GM21515 (cell line): Measurements from ENCODE around the gene UGT1A6.

Source experiments
- ATAC-seq: cut with Tn5 transposase; IDR thresholded peaks from one replicate; pipeline ENCODE4 v1.9.1; 2021; ENCODE audit not compliant: unreplicated experiment

UGT1A6 gene

GRCh38 chr2:233761040-233761769, 68.5 kb downstream of the UGT1A6 start:
- ATAC-seq, result no peak

GRCh38 chr2:233764264-233764663, 71.6 kb downstream of the UGT1A6 start:
- no peak for ATAC-seq

GRCh38 chr2:233764761-233765160, 72.1 kb downstream of the UGT1A6 start:
- no peak for ATAC-seq

- ATAC-seq, result no peak
These were observed 73.7 kb downstream of the UGT1A6 start for GRCh38 chr2:233766416-233766815.

- ATAC-seq, result no peak
These were observed 75.4 kb downstream of the UGT1A6 start for GRCh38 chr2:233768076-233768475.

GRCh38 chr2:233769260-233769659, 76.6 kb downstream of the UGT1A6 start:
- no peak for ATAC-seq

- ATAC-seq, result no peak
These were observed 79.5 kb downstream of the UGT1A6 start for GRCh38 chr2:233772153-233772552.

GRCh38 chr2:233772583-233772982, 79.9 kb downstream of the UGT1A6 start:
- no peak for ATAC-seq

- no peak for ATAC-seq
These were observed 81.2 kb downstream of the UGT1A6 start for GRCh38 chr2:233773854-233774253.

- ATAC-seq, result no peak
These were observed 82.7 kb downstream of the UGT1A6 start for GRCh38 chr2:233775414-233775813.

- no peak for ATAC-seq
These were observed 85.3 kb downstream of the UGT1A6 start, which contains the start of gene MROH2A for GRCh38 chr2:233778030-233778429. TSS of gene MROH2A (plus strand) at chr2:233778330. CDS start at chr2:233779359, 1,029 bp downstream.

GRCh38 chr2:233779722-233780121, 87.0 kb downstream of the UGT1A6 start:
- ATAC-seq, result no peak

- ATAC-seq, result no peak
These were observed 88.1 kb downstream of the UGT1A6 start for GRCh38 chr2:233780771-233781170.

GRCh38 chr2:233789554-233789953, 96.9 kb downstream of the UGT1A6 start:
- ATAC-seq, result no peak

GRCh38 chr2:233791151-233791882, 98.6 kb downstream of the UGT1A6 start:
- no peak for ATAC-seq

- no peak for ATAC-seq
These were observed 99.2 kb downstream of the UGT1A6 start for GRCh38 chr2:233791883-233792329.

- no peak for ATAC-seq
These were observed 100.0 kb downstream of the UGT1A6 start for GRCh38 chr2:233792720-233793119.

GRCh38 chr2:233793465-233794127, 100.9 kb downstream of the UGT1A6 start:
- no peak for ATAC-seq

- no peak for ATAC-seq
These were observed 101.5 kb downstream of the UGT1A6 start for GRCh38 chr2:233794128-233794658.

- ATAC-seq, result no peak
These were observed 103.1 kb downstream of the UGT1A6 start for GRCh38 chr2:233795735-233796171.

GRCh38 chr2:233796254-233796653, 103.6 kb downstream of the UGT1A6 start:
- ATAC-seq, result no peak
